ENCODE results near the gene TRIM63.

TRIM63 gene

GRCh38 chr1:26053718-26054560 lies 13.5 kb downstream of the TRIM63 start:
- DNase-seq: no peak

- DNase-seq: no peak
These were observed 17.2 kb downstream of the TRIM63 start for GRCh38 chr1:26050248-26050640.

- DNase-seq: no peak
These were observed 17.7 kb downstream of the TRIM63 start for GRCh38 chr1:26049531-26050247.

GRCh38 chr1:26047278-26047874 lies 20.1 kb downstream of the TRIM63 start:
- DNase-seq: no peak

- DNase-seq: no peak
These were observed 21.0 kb downstream of the TRIM63 start for GRCh38 chr1:26046246-26047095.

- no peak for DNase-seq
These were observed 21.6 kb downstream of the TRIM63 start, which contains the start of gene SLC30A2 for GRCh38 chr1:26045722-26046245. TSS of gene SLC30A2 (minus strand) at chr1:26046118. CDS start at chr1:26045896, 222 bp downstream.

DNA sequence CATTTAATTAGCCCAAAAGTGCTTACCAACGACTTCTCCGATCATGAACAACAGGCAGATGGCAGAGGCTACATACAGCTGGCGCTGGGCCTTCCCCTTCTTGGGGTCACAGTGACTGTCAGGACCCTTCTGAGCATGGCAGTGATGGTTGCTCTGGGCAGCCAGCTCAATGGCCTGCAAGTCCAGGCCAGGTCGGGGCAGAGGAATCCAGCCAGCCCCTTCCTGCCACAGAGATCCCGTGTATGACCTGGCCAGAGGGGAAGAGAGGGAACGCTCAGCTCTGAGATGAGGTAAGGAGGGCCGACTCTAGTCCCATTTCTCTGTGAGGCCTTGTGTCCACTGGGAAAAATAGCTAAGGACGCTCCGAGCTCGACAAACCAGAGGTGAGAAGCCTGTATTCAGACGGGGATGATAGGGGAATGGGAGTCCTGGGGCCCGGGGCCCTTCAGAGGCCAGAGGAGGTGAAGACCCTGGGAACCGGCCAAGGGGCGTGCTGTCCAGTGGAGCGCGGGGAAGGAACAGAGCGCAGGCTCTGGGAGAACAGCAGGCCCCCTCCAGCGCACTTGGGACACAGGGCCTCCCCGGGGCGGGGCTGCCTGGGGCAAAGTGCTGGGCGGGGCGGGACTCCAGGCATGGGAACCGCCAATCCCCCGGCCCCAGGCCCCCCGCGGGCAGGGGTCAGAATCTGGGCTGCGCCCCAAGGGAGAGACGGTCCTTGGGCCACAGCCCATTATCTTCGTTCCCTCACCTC lies 22.3 kb downstream of the TRIM63 start:
- no peak for DNase-seq

GRCh38 chr1:26044414-26044813 lies 23.0 kb downstream of the TRIM63 start:
- DNase-seq: no peak

DNA sequence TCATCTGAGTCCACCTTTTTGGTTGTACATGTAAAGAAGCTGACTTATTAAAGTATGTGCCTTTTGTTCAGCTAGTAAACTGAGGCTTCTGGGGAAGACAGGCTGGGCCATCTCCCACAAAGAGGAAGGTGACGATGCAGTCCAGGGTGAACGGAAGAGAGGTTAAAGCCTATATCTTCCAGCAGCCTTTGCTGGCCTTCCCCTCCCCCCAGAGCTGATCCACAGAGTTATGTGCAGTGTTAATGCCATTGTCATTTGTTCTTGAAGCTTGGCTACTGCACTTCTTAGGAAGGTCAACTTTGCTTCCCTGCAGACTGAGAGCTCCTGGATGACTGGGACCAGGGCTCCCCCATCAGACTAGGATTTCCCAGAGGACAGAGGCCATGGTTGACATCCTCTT lies 23.7 kb downstream of the TRIM63 start:
- no peak for DNase-seq

DNA sequence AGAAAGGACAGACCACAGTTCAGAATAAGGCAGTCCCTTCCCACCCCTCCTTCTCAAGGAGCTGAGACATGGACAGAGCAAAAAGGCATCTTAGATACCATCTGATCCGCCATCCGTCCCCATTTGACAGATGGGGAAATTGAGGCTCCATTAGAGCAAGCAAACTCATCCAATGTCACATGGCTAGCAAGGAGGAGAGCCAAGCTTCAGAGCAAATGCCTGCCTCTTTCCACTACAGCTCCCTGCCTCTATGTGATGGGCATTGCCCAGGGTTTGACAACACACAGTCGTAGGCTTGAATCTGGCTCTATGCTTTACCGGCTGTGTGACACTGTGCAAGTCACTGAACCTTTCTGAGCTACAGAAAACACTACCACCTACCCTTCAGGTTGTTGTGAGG lies 25.5 kb downstream of the TRIM63 start:
- no peak for DNase-seq

GRCh38 chr1:26041401-26041800 lies 26.0 kb downstream of the TRIM63 start:
- no peak for DNase-seq

GRCh38 chr1:26038904-26039303 lies 28.5 kb downstream of the TRIM63 start:
- no peak for DNase-seq

- DNase-seq: no peak
These were observed 29.0 kb downstream of the TRIM63 start for GRCh38 chr1:26038477-26038876.

DNA sequence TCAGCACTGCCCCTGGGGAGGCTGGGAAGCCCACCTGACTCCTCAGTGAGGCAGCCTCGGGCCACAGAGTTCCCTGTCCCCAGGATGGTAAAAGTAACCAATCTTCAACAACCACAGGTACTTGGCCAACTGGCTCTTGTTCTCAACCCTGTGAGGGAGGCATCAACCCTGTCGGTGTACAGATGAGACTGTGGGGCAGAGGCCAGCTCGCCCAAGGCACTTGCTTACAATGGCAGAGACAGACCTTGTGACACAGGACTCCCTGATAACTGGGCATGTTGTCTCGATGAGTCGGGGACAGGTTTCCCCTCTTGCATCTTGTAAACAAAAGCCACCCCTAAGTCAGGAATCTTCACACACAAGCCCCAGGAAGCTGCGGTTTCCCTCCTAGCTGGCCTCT lies 29.5 kb downstream of the TRIM63 start:
- DNase-seq: no peak

DNA sequence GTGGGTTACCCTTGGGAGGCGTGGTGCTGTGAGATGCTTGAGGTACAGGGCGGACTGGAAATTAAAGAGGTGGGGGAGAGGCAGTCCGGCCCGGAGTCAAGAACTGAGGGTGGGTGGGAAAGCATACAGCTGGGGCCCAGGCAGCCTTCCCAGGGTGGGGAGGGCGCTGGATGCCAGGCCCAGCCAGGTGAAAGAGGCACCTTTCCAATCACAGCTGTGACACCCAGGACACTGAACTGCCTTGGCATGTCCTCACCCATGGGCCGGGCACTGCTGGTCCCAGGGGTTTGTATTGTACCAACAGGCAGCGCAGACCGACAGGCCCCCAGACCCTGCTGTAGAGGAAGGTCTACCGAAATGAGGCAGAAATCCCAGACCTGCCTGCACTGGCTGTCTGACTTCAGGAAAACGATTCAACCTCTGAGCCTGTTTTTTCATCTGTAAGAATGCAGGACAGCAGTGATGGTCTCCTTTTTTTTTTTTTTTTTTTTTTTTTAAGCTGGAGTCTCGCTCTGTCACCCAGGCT lies 30.6 kb downstream of the TRIM63 start:
- no peak for DNase-seq

DNA sequence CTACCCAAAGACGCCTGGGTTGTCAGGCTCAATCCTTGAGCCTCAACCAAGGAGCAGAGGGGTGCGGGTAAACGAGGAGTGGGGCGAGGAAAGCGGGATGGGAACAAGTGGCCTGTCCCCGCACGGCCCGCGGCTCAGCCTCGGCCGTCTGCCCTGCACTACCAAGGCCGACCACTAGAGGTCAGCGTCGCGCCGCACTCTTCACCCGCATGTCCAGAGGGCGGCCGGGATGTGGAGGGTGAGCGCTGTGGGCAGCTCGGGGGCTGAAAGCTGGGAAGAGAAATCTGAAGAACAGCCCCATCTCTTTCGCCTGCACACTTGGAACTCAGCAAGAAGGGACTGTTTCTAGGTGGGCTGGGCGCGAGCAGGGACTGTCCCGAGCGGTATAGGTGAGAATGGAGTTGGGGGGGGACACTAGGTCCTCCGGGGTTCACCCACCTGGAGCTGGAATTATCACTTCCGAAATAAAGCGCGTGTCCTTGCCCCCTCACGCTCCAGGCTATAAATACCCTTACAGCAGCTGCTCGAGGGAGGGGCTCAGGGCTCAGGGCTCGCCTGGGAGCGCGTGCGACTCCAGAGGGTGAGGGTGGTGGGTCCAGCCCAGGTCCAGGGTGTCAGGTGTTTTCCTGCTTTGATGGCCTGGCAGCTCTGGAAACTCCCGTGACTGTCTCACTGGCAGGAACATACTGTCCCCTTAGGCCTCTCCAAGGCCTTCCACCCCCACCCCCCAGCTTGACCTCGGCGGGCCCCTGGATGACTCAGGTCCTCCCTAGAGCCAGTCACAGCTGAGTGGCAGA lies 31.3 kb downstream of the TRIM63 start:
- peak; percentile 62 for DNase-seq

DNA sequence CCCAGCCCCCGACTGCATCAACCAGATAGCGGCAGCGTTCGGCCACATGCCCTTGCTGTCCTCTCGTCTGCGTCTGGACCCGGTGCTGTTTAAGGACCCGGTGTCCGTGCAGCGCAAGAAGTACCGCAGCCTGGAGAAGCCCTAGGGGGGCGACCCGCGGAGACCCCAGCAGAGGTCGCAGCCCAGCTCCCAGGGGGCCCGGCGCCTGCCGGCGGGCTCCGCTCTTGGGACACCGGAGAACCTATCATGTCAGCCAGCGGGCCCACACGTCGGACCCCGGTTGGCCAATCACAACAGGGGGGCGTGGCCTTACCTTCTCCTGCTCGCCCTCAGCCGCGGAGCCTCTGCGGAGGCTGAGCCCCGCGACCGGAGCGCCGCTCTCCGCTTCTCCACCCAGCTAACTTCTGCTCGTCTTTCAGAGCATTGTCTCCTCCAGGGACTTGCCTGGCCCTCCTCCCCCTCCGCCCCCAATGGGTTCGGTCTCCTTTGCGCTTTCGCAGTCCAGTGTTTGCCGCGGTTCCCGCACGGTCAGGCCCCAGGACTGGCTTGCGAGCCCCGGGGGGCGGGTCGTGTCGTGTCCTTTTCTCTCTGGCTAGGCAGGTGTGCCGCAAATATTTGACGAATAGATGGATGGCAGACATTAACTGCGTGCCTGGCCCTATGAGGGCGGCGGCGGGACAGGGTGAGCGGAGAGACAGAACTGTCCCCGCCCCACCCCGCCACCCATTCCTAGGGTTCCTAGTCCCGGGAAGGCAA lies 32.0 kb downstream of the TRIM63 start:
- DNase-seq: peak; percentile 92

GRCh38 chr1:26034504-26035202 lies 32.8 kb downstream of the TRIM63 start:
- DNase-seq: no peak

GRCh38 chr1:26032656-26033357 lies 34.6 kb downstream of the TRIM63 start:
- DNase-seq: no peak
